NOMO-1 (cell line): ENCODE data around the gene PEF1.
"Not testable (repeated sequence)": the region's sequence is repeated elsewhere in the genome, so short reads cannot be mapped to it uniquely, and the experiment has no call there.

ENCODE experiments used
- DNase-seq, 2 experiments: peaks; one replicate each; lab custom pipeline; 2025; ENCODE audit not compliant: unreplicated experiment in 2 of 2; lab: John Stamatoyannopoulos, UW

PEF1 gene

GRCh38 chr1:31587328-31587699 is 57.4 kb downstream of the PEF1 start:
- DNase-seq, result not testable (repeated sequence)

DNA sequence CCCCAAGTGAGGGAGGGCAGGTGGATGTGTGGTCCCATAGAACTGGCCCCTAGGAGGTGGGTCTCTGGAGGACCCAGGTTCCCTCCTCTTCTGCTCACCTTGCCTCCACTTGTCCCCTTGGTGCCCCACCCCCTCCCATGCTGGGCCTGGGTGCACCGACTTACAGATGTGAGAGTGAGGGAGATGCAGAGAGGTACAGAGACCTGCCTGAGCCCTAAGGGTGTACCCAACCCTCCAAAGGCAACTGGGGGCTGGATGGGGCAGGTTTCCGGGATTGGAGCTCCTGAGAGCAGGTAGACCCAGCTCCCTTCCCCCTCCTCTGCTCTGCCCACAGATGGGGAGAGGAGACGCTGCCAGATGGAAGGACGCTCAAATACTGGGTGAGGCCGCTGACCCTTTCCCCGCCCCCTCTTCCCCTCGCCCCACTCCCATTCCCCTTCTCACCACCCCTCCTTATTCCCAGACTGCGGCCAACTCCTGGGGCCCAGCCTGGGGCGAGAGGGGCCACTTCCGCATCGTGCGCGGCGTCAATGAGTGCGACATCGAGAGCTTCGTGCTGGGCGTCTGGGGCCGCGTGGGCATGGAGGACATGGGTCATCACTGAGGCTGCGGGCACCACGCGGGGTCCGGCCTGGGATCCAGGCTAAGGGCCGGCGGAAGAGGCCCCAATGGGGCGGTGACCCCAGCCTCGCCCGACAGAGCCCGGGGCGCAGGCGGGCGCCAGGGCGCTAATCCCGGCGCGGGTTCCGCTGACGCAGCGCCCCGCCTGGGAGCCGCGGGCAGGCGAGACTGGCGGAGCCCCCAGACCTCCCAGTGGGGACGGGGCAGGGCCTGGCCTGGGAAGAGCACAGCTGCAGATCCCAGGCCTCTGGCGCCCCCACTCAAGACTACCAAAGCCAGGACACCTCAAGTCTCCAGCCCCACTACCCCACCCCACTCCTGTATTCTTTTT is 58.0 kb downstream of the PEF1 start:
- DNase-seq, result peak in 1 of 2 experiments; percentile 24

- no peak for DNase-seq
These were observed 58.8 kb downstream of the PEF1 start for GRCh38 chr1:31585736-31586365.

DNA sequence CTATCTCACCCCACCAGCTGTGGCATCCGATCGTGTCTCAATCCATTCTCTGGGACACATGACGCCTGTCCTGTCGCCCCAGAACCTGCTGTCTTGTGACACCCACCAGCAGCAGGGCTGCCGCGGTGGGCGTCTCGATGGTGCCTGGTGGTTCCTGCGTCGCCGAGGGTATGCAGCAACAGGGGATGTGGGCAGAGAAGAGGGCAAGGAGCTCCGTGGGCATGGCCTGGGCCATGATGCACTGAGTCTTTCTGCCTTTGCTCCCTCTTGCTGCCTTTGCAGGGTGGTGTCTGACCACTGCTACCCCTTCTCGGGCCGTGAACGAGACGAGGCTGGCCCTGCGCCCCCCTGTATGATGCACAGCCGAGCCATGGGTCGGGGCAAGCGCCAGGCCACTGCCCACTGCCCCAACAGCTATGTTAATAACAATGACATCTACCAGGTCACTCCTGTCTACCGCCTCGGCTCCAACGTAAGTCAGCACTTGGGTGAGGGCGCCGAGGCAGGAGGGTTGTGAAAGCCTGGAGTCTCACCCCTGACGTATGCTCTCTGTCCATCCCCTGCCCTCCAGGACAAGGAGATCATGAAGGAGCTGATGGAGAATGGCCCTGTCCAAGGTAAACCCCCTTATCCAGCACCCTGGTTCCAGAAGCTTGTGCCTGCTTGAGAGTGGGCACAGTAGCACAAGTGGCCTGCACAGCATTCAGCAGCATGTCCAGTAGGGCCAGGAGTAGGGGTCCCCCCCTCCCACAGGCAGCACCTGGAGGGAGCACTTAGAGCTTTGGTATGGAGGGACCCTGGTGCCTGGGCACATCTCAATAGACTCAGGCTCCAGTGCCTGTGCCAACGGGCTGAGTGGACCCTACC is 59.6 kb downstream of the PEF1 start:
- DNase-seq, result no peak

DNA sequence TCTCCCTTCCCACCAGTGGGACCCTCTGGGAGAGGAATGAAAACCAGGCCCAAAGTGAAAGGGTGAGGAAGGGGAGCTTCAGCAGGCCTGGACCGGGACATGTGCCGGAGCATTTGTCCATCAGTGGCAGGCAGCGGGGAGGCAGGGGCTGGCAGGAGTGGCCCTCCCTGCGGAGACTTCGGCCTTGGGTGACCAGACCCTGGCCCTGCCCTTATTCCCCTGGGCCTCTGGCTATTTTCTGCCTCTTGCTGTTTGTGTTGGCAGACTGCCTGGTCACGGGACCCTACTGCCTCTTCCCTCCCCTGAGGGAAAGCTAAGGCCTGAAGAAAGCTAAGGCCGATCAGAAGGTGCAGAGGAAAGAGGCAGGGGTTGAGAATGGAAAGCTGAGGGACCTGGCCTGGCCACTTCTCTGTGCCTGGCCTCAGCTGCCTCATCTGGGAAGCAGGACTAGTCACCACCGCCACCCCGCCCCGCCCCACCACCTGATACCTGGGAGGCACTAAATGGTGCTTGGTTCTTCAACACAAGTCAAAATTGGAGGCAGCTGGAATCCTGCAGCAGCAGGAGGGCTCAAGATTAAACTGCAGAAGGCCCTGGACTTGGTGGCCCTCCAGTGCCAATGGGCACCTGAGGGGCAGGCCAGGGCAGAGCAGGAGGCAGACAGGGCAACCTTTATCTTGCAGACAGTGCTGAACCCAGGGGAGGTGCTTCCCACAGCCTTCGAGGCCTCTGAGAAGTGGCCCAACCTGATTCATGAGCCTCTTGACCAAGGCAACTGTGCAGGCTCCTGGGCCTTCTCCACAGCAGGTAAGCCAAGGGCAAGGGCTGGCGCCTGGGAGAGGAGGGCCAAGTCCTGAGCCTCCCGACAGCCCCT is 60.4 kb downstream of the PEF1 start:
- DNase-seq, result no peak

GRCh38 chr1:31583082-31583994 is 61.3 kb downstream of the PEF1 start:
- DNase-seq, result no peak

DNA sequence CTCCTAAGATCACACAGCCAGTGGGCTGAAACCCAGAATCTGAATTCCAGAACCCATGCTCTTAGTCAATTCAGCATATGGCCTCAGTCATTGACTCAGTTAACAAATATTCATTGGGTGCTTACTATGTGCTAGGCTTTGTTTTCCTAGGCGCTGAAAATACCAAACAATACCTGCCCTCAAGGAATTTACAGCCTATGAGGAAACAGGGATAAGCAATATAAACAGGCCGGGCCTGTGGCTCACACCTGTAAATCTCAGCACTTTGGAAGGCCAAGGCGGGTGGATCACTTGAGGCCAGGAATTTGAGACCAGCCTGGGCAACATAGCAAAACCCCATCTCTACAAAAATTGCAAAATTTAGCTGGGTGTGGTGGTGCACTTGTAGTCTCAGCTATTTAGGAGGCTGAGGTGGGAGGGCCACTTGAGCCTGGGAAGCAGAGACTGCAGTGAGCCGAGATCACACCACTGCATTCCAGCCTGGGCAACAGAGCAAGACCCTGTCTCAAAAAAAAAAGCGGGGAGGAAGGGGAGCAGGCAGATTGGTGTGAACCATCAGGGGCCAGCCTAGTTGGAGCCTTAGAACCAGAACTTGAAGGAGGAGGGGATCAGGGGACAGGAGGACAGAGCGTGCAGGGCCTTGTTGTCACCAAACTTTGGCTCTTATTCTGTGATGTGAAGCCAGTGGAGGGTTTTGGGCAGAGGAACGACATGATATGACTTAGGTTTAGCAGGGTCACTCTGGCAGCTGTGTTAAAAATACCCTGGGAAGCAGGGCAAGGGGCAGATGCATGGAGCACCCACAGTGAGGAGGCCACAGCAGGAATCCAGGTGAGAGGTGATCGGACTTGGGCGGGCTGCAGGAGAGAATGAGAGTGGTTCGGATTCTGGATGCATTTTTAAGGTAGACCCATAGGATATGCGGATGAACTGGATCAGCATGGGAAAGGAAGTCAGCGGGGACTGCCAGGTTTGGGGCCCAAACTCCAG is 62.6 kb downstream of the PEF1 start:
- DNase-seq, result no peak

DNA sequence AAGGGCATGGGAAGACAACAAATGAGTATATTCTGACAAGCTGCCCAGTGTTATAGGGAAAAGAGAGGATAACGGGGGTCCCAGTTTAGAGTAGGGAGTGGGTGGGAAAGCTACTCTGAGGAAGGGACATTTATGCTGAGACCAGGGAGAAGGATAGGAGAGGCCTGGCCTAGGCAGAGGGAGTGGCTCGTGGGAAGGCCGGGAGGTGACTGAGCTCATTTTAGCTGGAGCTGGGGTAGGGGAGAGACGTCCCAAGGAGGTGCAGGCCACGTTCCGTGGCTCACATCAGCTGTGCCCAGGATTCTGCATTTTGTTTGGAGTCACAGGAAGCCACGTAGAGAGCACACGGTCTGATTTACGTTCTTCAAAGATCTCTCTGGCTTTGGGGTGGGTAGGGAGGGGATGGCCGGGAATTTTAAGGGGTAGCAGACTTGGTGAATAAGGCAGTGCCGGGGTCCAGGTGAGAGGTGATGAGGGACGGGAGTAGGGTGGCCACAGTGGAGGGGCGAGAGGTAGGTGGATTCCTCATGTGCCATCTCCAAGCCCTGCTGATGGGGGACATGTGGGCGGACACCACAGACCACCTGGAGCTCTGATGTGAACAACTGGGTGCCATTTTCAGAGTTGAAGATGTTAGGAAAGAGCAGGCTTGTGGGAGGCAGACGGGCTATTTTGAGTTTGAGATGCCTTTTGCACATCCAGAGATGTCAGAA is 63.6 kb downstream of the PEF1 start:
- no peak for DNase-seq

- DNase-seq, result no peak
These were observed 64.2 kb downstream of the PEF1 start for GRCh38 chr1:31580513-31580870.
